ENCODE measurements around the gene LARP4B. TPM values are rescaled to one million over a fixed set of nuclear protein-coding genes. Genes with fewer than 3 reads are reported as not detected.

Gene LARP4B
- total RNA-seq, 1 experiment from 2014 or later = 75.4 TPM

- no peaks in the 10 kb centered on the region for H3K4me1 ChIP-seq (ENCODE audit: low read length)
- DNase-seq = no peak
- H2AFZ ChIP-seq (ENCODE audit: low read length) = no peak overlapping the region
- H3K79me2 ChIP-seq (ENCODE audit: low read length) = peaks cover 30% of the 10 kb centered on the region
- H3K4me3 ChIP-seq (ENCODE audit: low read length) = no peak overlapping the region
- no peak overlapping the region for H3K9ac ChIP-seq (ENCODE audit: low read length)
- H3K36me3 ChIP-seq (ENCODE audit: insufficient read depth, low read length) = peaks cover 64% of the 10 kb centered on the region
- H3K4me2 ChIP-seq (ENCODE audit: low read depth, low read length, poor library complexity, severe bottlenecking) = no peak overlapping the region
- H3K27me3 ChIP-seq (ENCODE audit: low read length) = no peaks in the 10 kb centered on the region
- H3K9me2 ChIP-seq (replicated peaks; ENCODE audit: insufficient read depth, low read length) = no peaks in the 10 kb centered on the region
- no peak overlapping the region for H3K27ac ChIP-seq (ENCODE audit: low read length)
- H3K9me3 ChIP-seq (ENCODE audit: low read length) = no peaks in the 10 kb centered on the region
- no peaks in the 10 kb centered on the region for H4K20me1 ChIP-seq (ENCODE audit: insufficient read depth, low read depth, low read length)
These were observed 106.6 kb downstream of the LARP4B start for GRCh38 chr10:824946-825345.

GRCh38 chr10:824497-824896 lies 107.0 kb downstream of the LARP4B start:
- Histone ChIP-seq H3K27me3 (ENCODE audit: low read length) (no peaks in the 10 kb centered on the region), H3K27ac (ENCODE audit: low read length) (no peak overlapping the region), H3K9me2 (replicated peaks; ENCODE audit: insufficient read depth, low read length) (no peaks in the 10 kb centered on the region), H3K9ac (ENCODE audit: low read length) (no peak overlapping the region), H3K4me2 (ENCODE audit: low read depth, low read length, poor library complexity, severe bottlenecking) (no peak overlapping the region), H3K79me2 (ENCODE audit: low read length) (peaks cover 26% of the 10 kb centered on the region), H2AFZ (ENCODE audit: low read length) (no peak overlapping the region), H3K4me3 (ENCODE audit: low read length) (no peak overlapping the region), H4K20me1 (ENCODE audit: insufficient read depth, low read depth, low read length) (no peaks in the 10 kb centered on the region), H3K36me3 (ENCODE audit: insufficient read depth, low read length) (peaks cover 62% of the 10 kb centered on the region), H3K9me3 (ENCODE audit: low read length) (no peaks in the 10 kb centered on the region), H3K4me1 (ENCODE audit: low read length) (no peaks in the 10 kb centered on the region)
- DNase-seq = no peak

GRCh38 chr10:822661-823367 lies 108.7 kb downstream of the LARP4B start:
- Histone ChIP-seq H3K27me3 (ENCODE audit: low read length) (no peaks in the 10 kb centered on the region), H3K4me3 (ENCODE audit: low read length) (no peak overlapping the region), H3K9me2 (replicated peaks; ENCODE audit: insufficient read depth, low read length) (no peaks in the 10 kb centered on the region), H4K20me1 (ENCODE audit: insufficient read depth, low read depth, low read length) (no peaks in the 10 kb centered on the region), H3K4me1 (ENCODE audit: low read length) (no peaks in the 10 kb centered on the region), H3K79me2 (ENCODE audit: low read length) (peaks cover 12% of the 10 kb centered on the region), H3K27ac (ENCODE audit: low read length) (no peak overlapping the region), H3K4me2 (ENCODE audit: low read depth, low read length, poor library complexity, severe bottlenecking) (no peak overlapping the region), H3K9ac (ENCODE audit: low read length) (no peak overlapping the region), H3K9me3 (ENCODE audit: low read length) (no peaks in the 10 kb centered on the region), H3K36me3 (ENCODE audit: insufficient read depth, low read length) (peaks cover 60% of the 10 kb centered on the region), H2AFZ (ENCODE audit: low read length) (no peak overlapping the region)
- DNase-seq = no peak

GRCh38 chr10:822197-822596 lies 109.3 kb downstream of the LARP4B start:
- no peak overlapping the region for H3K4me2 ChIP-seq (ENCODE audit: low read depth, low read length, poor library complexity, severe bottlenecking)
- 0 out of 2 replicates have a peak, but pooled peaks cover 3% of the 10 kb centered on the region for H4K20me1 ChIP-seq (ENCODE audit: insufficient read depth, low read depth, low read length)
- peaks cover 66% of the 10 kb centered on the region for H3K36me3 ChIP-seq (ENCODE audit: insufficient read depth, low read length)

GRCh38 chr10:821322-821721 lies 110.2 kb downstream of the LARP4B start:
- Histone ChIP-seq H3K79me2 (ENCODE audit: low read length) (peaks cover 12% of the 10 kb centered on the region), H2AFZ (ENCODE audit: low read length) (no peak overlapping the region), H3K9ac (ENCODE audit: low read length) (no peak overlapping the region), H3K36me3 (ENCODE audit: insufficient read depth, low read length) (peaks cover 74% of the 10 kb centered on the region), H3K9me2 (replicated peaks; ENCODE audit: insufficient read depth, low read length) (no peaks in the 10 kb centered on the region), H3K4me1 (ENCODE audit: low read length) (no peaks in the 10 kb centered on the region), H3K27me3 (ENCODE audit: low read length) (no peaks in the 10 kb centered on the region), H3K4me3 (ENCODE audit: low read length) (no peak overlapping the region), H4K20me1 (ENCODE audit: insufficient read depth, low read depth, low read length) (0 out of 2 replicates have a peak, but pooled peaks cover 3% of the 10 kb centered on the region), H3K9me3 (ENCODE audit: low read length) (no peaks in the 10 kb centered on the region), H3K27ac (ENCODE audit: low read length) (no peak overlapping the region), H3K4me2 (ENCODE audit: low read depth, low read length, poor library complexity, severe bottlenecking) (no peak overlapping the region)
- DNase-seq = no peak

More at GRCh38 chr10:822197-822596, 109.3 kb downstream of the LARP4B start:
- DNase-seq = no peak
- H3K4me1 ChIP-seq (ENCODE audit: low read length) = no peaks in the 10 kb centered on the region
- no peak overlapping the region for H3K27ac ChIP-seq (ENCODE audit: low read length)
- no peaks in the 10 kb centered on the region for H3K9me2 ChIP-seq (replicated peaks; ENCODE audit: insufficient read depth, low read length)
- H3K4me3 ChIP-seq (ENCODE audit: low read length) = no peak overlapping the region
- H2AFZ ChIP-seq (ENCODE audit: low read length) = no peak overlapping the region
- H3K9me3 ChIP-seq (ENCODE audit: low read length) = no peaks in the 10 kb centered on the region
- peaks cover 12% of the 10 kb centered on the region; the same call in 1 of the 2 replicates for H3K79me2 ChIP-seq (ENCODE audit: low read length)
- no peaks in the 10 kb centered on the region for H3K27me3 ChIP-seq (ENCODE audit: low read length)
- H3K9ac ChIP-seq (ENCODE audit: low read length) = no peak overlapping the region

GRCh38 chr10:819816-820215 lies 111.7 kb downstream of the LARP4B start:
- Histone ChIP-seq H3K4me2 (ENCODE audit: low read depth, low read length, poor library complexity, severe bottlenecking) (no peak overlapping the region), H4K20me1 (ENCODE audit: insufficient read depth, low read depth, low read length) (0 out of 2 replicates have a peak, but pooled peaks cover 3% of the 10 kb centered on the region)

GRCh38 chr10:819326-819725 lies 112.2 kb downstream of the LARP4B start:
- Histone ChIP-seq H3K27me3 (ENCODE audit: low read length) (no peaks in the 10 kb centered on the region), H3K9me2 (replicated peaks; ENCODE audit: insufficient read depth, low read length) (no peaks in the 10 kb centered on the region), H2AFZ (ENCODE audit: low read length) (no peak overlapping the region), H3K36me3 (ENCODE audit: insufficient read depth, low read length) (peaks cover 64% of the 10 kb centered on the region), H3K4me3 (ENCODE audit: low read length) (no peak overlapping the region), H3K27ac (ENCODE audit: low read length) (no peak overlapping the region), H3K4me2 (ENCODE audit: low read depth, low read length, poor library complexity, severe bottlenecking) (no peak overlapping the region), H3K9me3 (ENCODE audit: low read length) (no peaks in the 10 kb centered on the region), H3K9ac (ENCODE audit: low read length) (no peak overlapping the region), H3K4me1 (ENCODE audit: low read length) (no peaks in the 10 kb centered on the region), H4K20me1 (ENCODE audit: insufficient read depth, low read depth, low read length) (0 out of 2 replicates have a peak, but pooled peaks cover 3% of the 10 kb centered on the region), H3K79me2 (ENCODE audit: low read length) (peaks cover 10% of the 10 kb centered on the region; the same call in 1 of the 2 replicates)
- no peak for DNase-seq

More at GRCh38 chr10:819816-820215, 111.7 kb downstream of the LARP4B start:
- DNase-seq = no peak
- Histone ChIP-seq H3K4me1 (ENCODE audit: low read length) (no peaks in the 10 kb centered on the region), H3K27ac (ENCODE audit: low read length) (no peak overlapping the region), H3K36me3 (ENCODE audit: insufficient read depth, low read length) (peaks cover 67% of the 10 kb centered on the region), H3K4me3 (ENCODE audit: low read length) (no peak overlapping the region), H2AFZ (ENCODE audit: low read length) (no peak overlapping the region), H3K9me3 (ENCODE audit: low read length) (no peaks in the 10 kb centered on the region), H3K27me3 (ENCODE audit: low read length) (no peaks in the 10 kb centered on the region), H3K9ac (ENCODE audit: low read length) (no peak overlapping the region), H3K9me2 (replicated peaks; ENCODE audit: insufficient read depth, low read length) (no peaks in the 10 kb centered on the region), H3K79me2 (ENCODE audit: low read length) (peaks cover 10% of the 10 kb centered on the region; the same call in 1 of the 2 replicates)

GRCh38 chr10:818526-819220 lies 112.8 kb downstream of the LARP4B start:
- H3K36me3 ChIP-seq (ENCODE audit: insufficient read depth, low read length) = peaks cover 59% of the 10 kb centered on the region
- H3K79me2 ChIP-seq (ENCODE audit: low read length) = peaks cover 10% of the 10 kb centered on the region; the same call in 1 of the 2 replicates
- no peaks in the 10 kb centered on the region for H3K9me3 ChIP-seq (ENCODE audit: low read length)
- H4K20me1 ChIP-seq (ENCODE audit: insufficient read depth, low read depth, low read length) = 0 out of 2 replicates have a peak, but pooled peaks cover 3% of the 10 kb centered on the region
- H3K9me2 ChIP-seq (replicated peaks; ENCODE audit: insufficient read depth, low read length) = no peaks in the 10 kb centered on the region
- H3K27ac ChIP-seq (ENCODE audit: low read length) = no peak overlapping the region
- H3K4me1 ChIP-seq (ENCODE audit: low read length) = no peaks in the 10 kb centered on the region
- H3K4me3 ChIP-seq (ENCODE audit: low read length) = no peak overlapping the region
- no peak overlapping the region for H3K4me2 ChIP-seq (ENCODE audit: low read depth, low read length, poor library complexity, severe bottlenecking)
- H2AFZ ChIP-seq (ENCODE audit: low read length) = no peak overlapping the region
- no peaks in the 10 kb centered on the region for H3K27me3 ChIP-seq (ENCODE audit: low read length)
- DNase-seq = no peak
- no peak overlapping the region for H3K9ac ChIP-seq (ENCODE audit: low read length)
